ENCODE data around the gene ZC3H13. TPM values are rescaled to one million over a fixed set of nuclear protein-coding genes. Genes with fewer than 3 reads are reported as not detected.

The ZC3H13 gene, protein sequence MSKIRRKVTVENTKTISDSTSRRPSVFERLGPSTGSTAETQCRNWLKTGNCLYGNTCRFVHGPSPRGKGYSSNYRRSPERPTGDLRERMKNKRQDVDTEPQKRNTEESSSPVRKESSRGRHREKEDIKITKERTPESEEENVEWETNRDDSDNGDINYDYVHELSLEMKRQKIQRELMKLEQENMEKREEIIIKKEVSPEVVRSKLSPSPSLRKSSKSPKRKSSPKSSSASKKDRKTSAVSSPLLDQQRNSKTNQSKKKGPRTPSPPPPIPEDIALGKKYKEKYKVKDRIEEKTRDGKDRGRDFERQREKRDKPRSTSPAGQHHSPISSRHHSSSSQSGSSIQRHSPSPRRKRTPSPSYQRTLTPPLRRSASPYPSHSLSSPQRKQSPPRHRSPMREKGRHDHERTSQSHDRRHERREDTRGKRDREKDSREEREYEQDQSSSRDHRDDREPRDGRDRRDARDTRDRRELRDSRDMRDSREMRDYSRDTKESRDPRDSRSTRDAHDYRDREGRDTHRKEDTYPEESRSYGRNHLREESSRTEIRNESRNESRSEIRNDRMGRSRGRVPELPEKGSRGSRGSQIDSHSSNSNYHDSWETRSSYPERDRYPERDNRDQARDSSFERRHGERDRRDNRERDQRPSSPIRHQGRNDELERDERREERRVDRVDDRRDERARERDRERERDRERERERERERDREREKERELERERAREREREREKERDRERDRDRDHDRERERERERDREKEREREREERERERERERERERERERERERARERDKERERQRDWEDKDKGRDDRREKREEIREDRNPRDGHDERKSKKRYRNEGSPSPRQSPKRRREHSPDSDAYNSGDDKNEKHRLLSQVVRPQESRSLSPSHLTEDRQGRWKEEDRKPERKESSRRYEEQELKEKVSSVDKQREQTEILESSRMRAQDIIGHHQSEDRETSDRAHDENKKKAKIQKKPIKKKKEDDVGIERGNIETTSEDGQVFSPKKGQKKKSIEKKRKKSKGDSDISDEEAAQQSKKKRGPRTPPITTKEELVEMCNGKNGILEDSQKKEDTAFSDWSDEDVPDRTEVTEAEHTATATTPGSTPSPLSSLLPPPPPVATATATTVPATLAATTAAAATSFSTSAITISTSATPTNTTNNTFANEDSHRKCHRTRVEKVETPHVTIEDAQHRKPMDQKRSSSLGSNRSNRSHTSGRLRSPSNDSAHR (N-terminal part only)
- total RNA-seq (ENCODE audit: unreplicated experiment), result 44.9 TPM
- long read RNA-seq, partial matches to known transcripts, result 21 of 29 reads
- long read RNA-seq, other reads (novel, unspliced or antisense), result 8 of 29 reads

DNA sequence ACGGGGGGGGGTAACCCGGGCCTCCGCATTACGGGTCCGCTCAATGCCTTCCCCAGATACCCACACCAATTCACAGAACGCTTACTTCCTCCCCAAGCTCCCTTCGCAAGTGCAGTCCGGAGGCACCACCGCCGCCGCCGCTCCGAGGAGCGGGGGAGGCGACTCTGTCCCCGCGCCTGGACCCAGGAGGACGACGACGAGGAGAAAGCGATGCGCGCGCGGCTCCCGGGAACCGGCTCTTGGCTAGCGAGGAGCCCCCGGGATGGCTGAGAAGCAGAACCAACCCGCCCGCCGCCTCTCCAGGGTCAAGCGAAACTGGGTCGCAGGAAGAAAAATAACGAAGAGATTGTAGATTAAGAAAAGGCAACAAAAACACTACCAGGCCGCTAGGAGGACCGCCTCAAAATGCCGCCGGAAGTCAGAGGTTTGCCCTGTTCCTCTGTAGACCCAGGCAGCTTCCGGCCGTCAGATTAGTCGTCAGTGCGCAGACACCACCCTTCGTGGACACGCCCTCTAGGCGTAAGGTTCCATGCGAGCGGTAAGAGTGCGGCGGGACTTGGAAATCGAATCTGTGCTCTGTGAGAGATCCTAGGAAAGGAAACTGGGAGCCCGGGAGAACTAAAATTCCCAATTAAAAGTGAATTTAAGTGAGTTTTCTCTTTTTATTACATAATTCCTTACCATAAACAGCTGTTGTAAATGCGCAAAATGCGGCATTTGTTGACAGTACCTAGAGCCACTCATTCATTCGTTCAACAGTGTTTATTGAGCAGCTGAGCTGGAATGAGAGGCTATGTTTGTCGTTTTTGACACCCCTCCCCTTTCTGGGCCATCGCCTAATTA, at the start of gene ZC3H13:
Gene ZC3H13 (minus strand): TSS at position 428 of the 843 bp plus-strand sequence. CDS start 7,239 bp downstream, outside the sequence.
- TF ChIP-seq, protein P1, sequence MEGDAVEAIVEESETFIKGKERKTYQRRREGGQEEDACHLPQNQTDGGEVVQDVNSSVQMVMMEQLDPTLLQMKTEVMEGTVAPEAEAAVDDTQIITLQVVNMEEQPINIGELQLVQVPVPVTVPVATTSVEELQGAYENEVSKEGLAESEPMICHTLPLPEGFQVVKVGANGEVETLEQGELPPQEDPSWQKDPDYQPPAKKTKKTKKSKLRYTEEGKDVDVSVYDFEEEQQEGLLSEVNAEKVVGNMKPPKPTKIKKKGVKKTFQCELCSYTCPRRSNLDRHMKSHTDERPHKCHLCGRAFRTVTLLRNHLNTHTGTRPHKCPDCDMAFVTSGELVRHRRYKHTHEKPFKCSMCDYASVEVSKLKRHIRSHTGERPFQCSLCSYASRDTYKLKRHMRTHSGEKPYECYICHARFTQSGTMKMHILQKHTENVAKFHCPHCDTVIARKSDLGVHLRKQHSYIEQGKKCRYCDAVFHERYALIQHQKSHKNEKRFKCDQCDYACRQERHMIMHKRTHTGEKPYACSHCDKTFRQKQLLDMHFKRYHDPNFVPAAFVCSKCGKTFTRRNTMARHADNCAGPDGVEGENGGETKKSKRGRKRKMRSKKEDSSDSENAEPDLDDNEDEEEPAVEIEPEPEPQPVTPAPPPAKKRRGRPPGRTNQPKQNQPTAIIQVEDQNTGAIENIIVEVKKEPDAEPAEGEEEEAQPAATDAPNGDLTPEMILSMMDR (IDR thresholded peaks at IDR 0.05; ENCODE audit: unreplicated experiment), result peak; percentile 39
- Mint-ChIP-seq H3K36me3 (ENCODE audit: low read depth, unreplicated experiment) (no peaks in the 10 kb centered on the region), H3K27ac (ENCODE audit: unreplicated experiment) (peak within 1 kb of the TSS; percentile 97), H3K4me1 (ENCODE audit: unreplicated experiment) (peaks cover 38% of the 10 kb centered on the region), H3K4me3 (ENCODE audit: unreplicated experiment) (peak within 1 kb of the TSS; percentile 98), H3K9me3 (ENCODE audit: unreplicated experiment) (no peaks in the 10 kb centered on the region), H3K27me3 (ENCODE audit: unreplicated experiment) (peaks cover 2% of the 10 kb centered on the region)
- DNase-seq (ENCODE audit: low spot score), result peak; percentile 88

DNA sequence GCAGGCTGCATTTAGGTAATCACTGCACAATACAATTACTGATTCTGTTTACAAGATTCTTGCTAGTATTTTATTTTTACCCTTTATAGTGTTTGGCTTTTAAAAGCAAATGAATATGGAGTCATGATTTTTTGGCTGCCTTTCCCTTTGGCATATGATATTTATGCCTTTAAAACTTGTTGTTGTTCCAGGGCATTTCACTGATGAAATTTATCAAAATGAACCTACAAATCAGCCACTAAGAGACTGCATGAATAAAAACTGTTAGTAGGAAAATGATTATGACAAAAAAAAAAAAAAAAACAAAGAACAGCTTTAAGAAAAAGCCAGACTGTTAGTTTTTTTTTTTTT, 49.7 kb upstream of the ZC3H13 start:
- peaks cover 35% of the 10 kb centered on the region for H3K4me1 Mint-ChIP-seq (ENCODE audit: unreplicated experiment)
- H3K27me3 Mint-ChIP-seq (ENCODE audit: unreplicated experiment), result no peaks in the 10 kb centered on the region
- H3K36me3 Mint-ChIP-seq (ENCODE audit: low read depth, unreplicated experiment), result no peaks in the 10 kb centered on the region
- H3K27ac Mint-ChIP-seq (ENCODE audit: unreplicated experiment), result peak overlapping the region; percentile 76
- no peak overlapping the region for H3K4me3 Mint-ChIP-seq (ENCODE audit: unreplicated experiment)
- TF ChIP-seq, protein P1 (IDR thresholded peaks at IDR 0.05; ENCODE audit: unreplicated experiment), result no peak
- H3K9me3 Mint-ChIP-seq (ENCODE audit: unreplicated experiment), result no peaks in the 10 kb centered on the region
- no peak for DNase-seq (ENCODE audit: low spot score)

DNA sequence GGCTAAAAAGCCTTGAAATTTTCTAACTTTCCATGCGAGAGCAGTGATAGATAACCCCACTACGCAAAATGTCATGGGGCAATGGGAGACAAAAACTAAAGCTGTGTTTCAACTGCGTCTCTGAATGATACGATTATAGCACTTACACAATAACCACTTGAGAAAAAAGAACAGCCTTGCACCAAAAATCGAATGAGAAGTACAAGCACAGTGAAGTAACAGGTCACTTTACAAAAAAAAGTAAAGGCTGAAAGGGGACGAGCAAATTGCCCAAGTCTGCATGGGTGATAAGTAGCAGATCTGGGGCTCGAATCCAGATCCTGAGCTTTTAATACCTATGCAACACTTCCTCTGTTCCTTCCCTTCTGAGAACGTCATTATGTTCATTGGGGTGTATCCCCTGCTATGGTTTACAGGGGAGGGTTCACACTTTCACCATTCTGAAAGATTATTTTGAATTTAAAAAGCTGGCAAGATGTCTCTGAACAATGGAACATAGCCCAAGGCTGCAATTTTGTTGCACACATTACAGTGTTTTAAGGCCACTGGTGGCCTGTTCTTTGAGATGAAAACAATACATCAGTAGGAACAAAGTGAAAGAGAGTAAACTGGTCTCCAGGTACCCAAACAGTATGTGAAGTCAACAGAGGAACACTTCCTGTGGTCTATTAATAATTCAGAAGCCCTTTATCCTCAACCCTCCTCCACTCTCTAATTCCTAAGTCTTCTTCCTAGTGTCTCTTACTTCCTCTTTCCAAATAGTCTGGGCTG, 49.1 kb upstream of the ZC3H13 start:
- Mint-ChIP-seq H3K9me3 (ENCODE audit: unreplicated experiment) (no peaks in the 10 kb centered on the region), H3K4me3 (ENCODE audit: unreplicated experiment) (no peak overlapping the region), H3K27me3 (ENCODE audit: unreplicated experiment) (peaks cover 4% of the 10 kb centered on the region), H3K4me1 (ENCODE audit: unreplicated experiment) (peaks cover 29% of the 10 kb centered on the region), H3K27ac (ENCODE audit: unreplicated experiment) (peak overlapping the region; percentile 76), H3K36me3 (ENCODE audit: low read depth, unreplicated experiment) (no peaks in the 10 kb centered on the region)
- DNase-seq (ENCODE audit: low spot score), result no peak
- TF ChIP-seq, protein P1 (IDR thresholded peaks at IDR 0.05; ENCODE audit: unreplicated experiment), result no peak

- Mint-ChIP-seq H3K27ac (ENCODE audit: unreplicated experiment) (peak overlapping the region; percentile 76), H3K9me3 (ENCODE audit: unreplicated experiment) (no peaks in the 10 kb centered on the region), H3K27me3 (ENCODE audit: unreplicated experiment) (peaks cover 6% of the 10 kb centered on the region), H3K4me3 (ENCODE audit: unreplicated experiment) (no peak overlapping the region), H3K36me3 (ENCODE audit: low read depth, unreplicated experiment) (no peaks in the 10 kb centered on the region), H3K4me1 (ENCODE audit: unreplicated experiment) (peaks cover 24% of the 10 kb centered on the region)
- DNase-seq (ENCODE audit: low spot score), result no peak
- TF ChIP-seq, protein P1 (IDR thresholded peaks at IDR 0.05; ENCODE audit: unreplicated experiment), result no peak
Observed at GRCh38 chr13:46101002-46101401, 48.5 kb upstream of the ZC3H13 start.
